SK-N-SH (cell line): Measurements from ENCODE around the gene TERT.

Experiments
- RAD21 ChIP-seq: IDR thresholded peaks from 2 replicates; pipeline ENCODE4 v1.6.1; 2012; ENCODE audit warnings: mild to moderate bottlenecking, low read length
- SMC3 ChIP-seq: IDR thresholded peaks from 2 replicates; pipeline ENCODE4 v1.6.1; 2012; ENCODE audit warnings: low read depth, low read length, improper control_type of control experiment
- YY1 ChIP-seq: IDR thresholded peaks from 2 replicates; pipeline ENCODE4 v1.4.0; 2012; ENCODE audit warnings: low read depth, mild to moderate bottlenecking
- TF ChIP-seq, protein P1 (sequence below): fragments of 200-600 bp; sonication (generic); IDR thresholded peaks from 2 replicates; pipeline ENCODE4 v1.6.1; 2017; ENCODE audit warnings: antibody characterized with exemption, mild to moderate bottlenecking, moderate library complexity

DNA sequence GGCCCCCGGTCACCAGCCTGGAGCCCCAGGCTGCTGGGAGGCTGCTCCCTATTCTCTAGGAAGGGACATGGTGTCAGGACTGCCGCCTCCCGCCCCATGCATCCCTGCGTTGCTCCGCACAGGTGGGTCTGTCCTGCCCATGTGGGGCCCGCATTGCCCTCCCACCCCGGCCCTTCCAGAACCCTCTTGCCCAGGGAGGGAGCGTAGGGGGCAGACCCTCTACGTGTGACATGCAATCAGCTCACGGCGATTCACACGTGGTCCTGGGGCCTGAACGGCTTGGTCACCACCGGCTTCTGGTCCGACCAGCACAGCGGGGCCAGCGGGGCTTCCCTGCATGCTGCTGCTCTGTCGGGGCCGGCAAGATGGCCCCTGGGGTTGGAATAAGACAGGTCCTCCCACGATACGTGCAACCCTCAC lies 84.0 kb downstream of the TERT start:
- TF ChIP-seq, protein P1, sequence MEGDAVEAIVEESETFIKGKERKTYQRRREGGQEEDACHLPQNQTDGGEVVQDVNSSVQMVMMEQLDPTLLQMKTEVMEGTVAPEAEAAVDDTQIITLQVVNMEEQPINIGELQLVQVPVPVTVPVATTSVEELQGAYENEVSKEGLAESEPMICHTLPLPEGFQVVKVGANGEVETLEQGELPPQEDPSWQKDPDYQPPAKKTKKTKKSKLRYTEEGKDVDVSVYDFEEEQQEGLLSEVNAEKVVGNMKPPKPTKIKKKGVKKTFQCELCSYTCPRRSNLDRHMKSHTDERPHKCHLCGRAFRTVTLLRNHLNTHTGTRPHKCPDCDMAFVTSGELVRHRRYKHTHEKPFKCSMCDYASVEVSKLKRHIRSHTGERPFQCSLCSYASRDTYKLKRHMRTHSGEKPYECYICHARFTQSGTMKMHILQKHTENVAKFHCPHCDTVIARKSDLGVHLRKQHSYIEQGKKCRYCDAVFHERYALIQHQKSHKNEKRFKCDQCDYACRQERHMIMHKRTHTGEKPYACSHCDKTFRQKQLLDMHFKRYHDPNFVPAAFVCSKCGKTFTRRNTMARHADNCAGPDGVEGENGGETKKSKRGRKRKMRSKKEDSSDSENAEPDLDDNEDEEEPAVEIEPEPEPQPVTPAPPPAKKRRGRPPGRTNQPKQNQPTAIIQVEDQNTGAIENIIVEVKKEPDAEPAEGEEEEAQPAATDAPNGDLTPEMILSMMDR: no peak
- no peak for TF ChIP-seq YY1
- no peak for TF ChIP-seq RAD21
- no peak for TF ChIP-seq SMC3
